Measurements from ENCODE around the gene DFFB. TPM values are rescaled to one million over a fixed set of nuclear protein-coding genes. Genes with fewer than 3 reads are reported as not detected.
A peak's percentile ranks its signal among the peaks of the same experiment; 100 is the strongest.
"Not testable (repeated sequence)": the region's sequence is repeated elsewhere in the genome, so short reads cannot be mapped to it uniquely, and the experiment has no call there.

DFFB gene
- 15.0 and 15.9 TPM in 2 replicates for total RNA-seq

- Mint-ChIP-seq H3K4me1 (peaks cover 17% of the 10 kb centered on the region), H3K4me3 (peak within 1 kb of the TSS; percentile 96), H3K27me3 (no peaks in the 10 kb centered on the region), H3K36me3 (ENCODE audit: low read depth) (no peaks in the 10 kb centered on the region), H3K27ac (peak within 1 kb of the TSS; percentile 86), H3K9me3 (no peaks in the 10 kb centered on the region)
- intact Hi-C loops (cut with micrococcal nuclease) = loop anchor here (1.0 to 2.0 kb wide), 4 partner anchors 34 to 85 kb away; partner anchors contain the start of genes C1orf174, LRRC47 and SMIM1
- peak; percentile 99 for DNase-seq
Measured at GRCh38 chr1:3856923-3857790, at the start of gene DFFB, which contains the start of gene CEP104. DFFB (plus strand) TSS chr1:3857476; CDS start chr1:3857604, 128 bp downstream. CEP104 (minus strand) TSS chr1:3857211; CDS start chr1:3852407, 4,804 bp downstream.

- H3K36me3 Mint-ChIP-seq (ENCODE audit: low read depth) = no peaks in the 10 kb centered on the region
- H3K27me3 Mint-ChIP-seq = peaks cover 2% of the 10 kb centered on the region
- DNase-seq = no peak
- intact Hi-C loops (cut with micrococcal nuclease) = no loop called here
- no peaks in the 10 kb centered on the region for H3K9me3 Mint-ChIP-seq
- no peak overlapping the region for H3K4me3 Mint-ChIP-seq
- no peaks in the 10 kb centered on the region for H3K4me1 Mint-ChIP-seq
- no peak overlapping the region for H3K27ac Mint-ChIP-seq
Measured at GRCh38 chr1:3807769-3808168, 49.5 kb upstream of the DFFB start.

GRCh38 chr1:3809680-3810079 is 47.6 kb upstream of the DFFB start:
- no peaks in the 10 kb centered on the region for H3K9me3 Mint-ChIP-seq
- H3K27ac Mint-ChIP-seq = no peak overlapping the region
- H3K4me1 Mint-ChIP-seq = no peaks in the 10 kb centered on the region
- H3K27me3 Mint-ChIP-seq = no peaks in the 10 kb centered on the region
- intact Hi-C loops (cut with micrococcal nuclease) = no loop called here
- no peak overlapping the region for H3K4me3 Mint-ChIP-seq
- H3K36me3 Mint-ChIP-seq (ENCODE audit: low read depth) = no peaks in the 10 kb centered on the region
- DNase-seq = no peak

GRCh38 chr1:3810149-3810761 is 47.0 kb upstream of the DFFB start:
- H3K36me3 Mint-ChIP-seq (ENCODE audit: low read depth); DNase-seq; H3K4me3 Mint-ChIP-seq; H3K9me3 Mint-ChIP-seq; H3K27ac Mint-ChIP-seq; intact Hi-C loops (cut with micrococcal nuclease); H3K4me1 Mint-ChIP-seq; H3K27me3 Mint-ChIP-seq: not testable (repeated sequence)

DNA sequence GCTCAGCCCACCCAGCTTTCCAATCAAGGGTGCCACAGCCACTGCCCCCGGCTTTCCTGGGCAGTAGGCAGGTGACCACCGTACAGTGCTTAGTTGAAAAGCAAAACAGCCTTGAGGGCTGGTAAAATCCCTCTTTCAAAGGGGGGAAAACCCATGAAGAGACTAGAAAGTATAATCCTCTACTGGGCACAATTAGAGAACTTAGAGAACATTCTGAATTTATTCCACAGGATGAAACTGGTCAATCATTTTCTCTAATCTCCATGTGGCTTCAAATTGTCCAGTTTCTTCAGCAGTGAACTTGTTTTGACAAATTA is 45.7 kb upstream of the DFFB start:
- no peaks in the 10 kb centered on the region for H3K4me1 Mint-ChIP-seq
- no peak overlapping the region for H3K4me3 Mint-ChIP-seq
- H3K27me3 Mint-ChIP-seq = no peaks in the 10 kb centered on the region
- no peak overlapping the region for H3K27ac Mint-ChIP-seq
- H3K36me3 Mint-ChIP-seq (ENCODE audit: low read depth) = no peaks in the 10 kb centered on the region
- H3K9me3 Mint-ChIP-seq = no peaks in the 10 kb centered on the region
- DNase-seq = no peak
- intact Hi-C loops (cut with micrococcal nuclease) = no loop called here

GRCh38 chr1:3814065-3814464 is 43.2 kb upstream of the DFFB start:
- no peak for DNase-seq
- Mint-ChIP-seq H3K4me1 (no peaks in the 10 kb centered on the region), H3K4me3 (no peak overlapping the region), H3K9me3 (no peaks in the 10 kb centered on the region), H3K27ac (no peak overlapping the region), H3K27me3 (no peaks in the 10 kb centered on the region), H3K36me3 (ENCODE audit: low read depth) (no peaks in the 10 kb centered on the region)
- intact Hi-C loops (cut with micrococcal nuclease) = no loop called here

- Mint-ChIP-seq H3K27ac (no peak overlapping the region), H3K4me3 (no peak overlapping the region), H3K9me3 (no peaks in the 10 kb centered on the region), H3K27me3 (no peaks in the 10 kb centered on the region), H3K4me1 (no peaks in the 10 kb centered on the region), H3K36me3 (ENCODE audit: low read depth) (peaks cover 4% of the 10 kb centered on the region)
- intact Hi-C loops (cut with micrococcal nuclease) = no loop called here
- no peak for DNase-seq
Measured at GRCh38 chr1:3814771-3815561, 42.3 kb upstream of the DFFB start.

DNA sequence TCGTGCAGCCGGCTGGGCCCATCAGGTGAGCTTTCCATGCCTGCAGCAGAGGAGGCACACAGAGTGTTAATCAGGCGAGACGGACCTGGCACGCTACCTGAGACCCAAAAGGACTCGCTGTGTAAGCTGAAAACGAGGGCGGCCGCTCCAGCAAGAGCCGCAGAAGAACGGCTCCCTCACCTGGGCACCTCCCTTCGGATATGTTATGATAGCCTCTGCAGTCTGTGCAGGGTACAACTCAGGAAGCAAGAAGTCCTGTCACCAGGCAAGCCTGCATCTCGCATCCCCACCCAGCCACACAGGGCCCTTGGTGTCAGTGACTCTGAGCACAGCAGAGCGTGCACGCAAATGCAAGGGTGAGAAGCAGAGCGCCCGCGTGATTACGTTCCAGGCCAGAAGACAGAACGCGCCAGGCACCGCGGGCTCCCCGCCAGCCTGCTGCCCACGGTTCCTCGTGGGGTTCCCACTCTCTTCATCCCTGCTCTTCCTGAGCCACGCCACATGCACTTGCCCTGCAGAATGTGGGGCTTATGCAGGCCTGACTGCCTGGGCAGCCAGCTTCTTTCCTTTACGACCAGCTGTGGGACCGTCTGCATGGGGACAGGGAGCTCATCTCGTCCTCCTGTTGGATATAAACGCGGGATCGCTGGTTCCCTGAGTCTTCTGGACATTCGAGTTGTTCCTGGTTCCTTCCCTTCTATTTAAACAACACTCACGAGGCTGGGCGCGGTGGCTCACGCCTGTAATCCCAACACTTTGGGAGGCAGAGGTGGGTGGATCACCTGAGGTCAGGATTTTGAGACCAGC is 40.7 kb upstream of the DFFB start:
- no peak for DNase-seq
- Mint-ChIP-seq H3K9me3 (no peaks in the 10 kb centered on the region), H3K4me3 (no peak overlapping the region), H3K36me3 (ENCODE audit: low read depth) (peaks cover 12% of the 10 kb centered on the region), H3K4me1 (no peaks in the 10 kb centered on the region), H3K27ac (no peak overlapping the region), H3K27me3 (no peaks in the 10 kb centered on the region)
- intact Hi-C loops (cut with micrococcal nuclease) = no loop called here

GRCh38 chr1:3817138-3817740 is 40.0 kb upstream of the DFFB start:
- Mint-ChIP-seq H3K9me3 (no peaks in the 10 kb centered on the region), H3K4me3 (no peak overlapping the region), H3K36me3 (ENCODE audit: low read depth) (peaks cover 15% of the 10 kb centered on the region), H3K4me1 (no peaks in the 10 kb centered on the region), H3K27me3 (no peaks in the 10 kb centered on the region), H3K27ac (no peak overlapping the region)
- no peak for DNase-seq
- intact Hi-C loops (cut with micrococcal nuclease) = no loop called here

- Mint-ChIP-seq H3K27ac (no peak overlapping the region), H3K9me3 (no peaks in the 10 kb centered on the region), H3K36me3 (ENCODE audit: low read depth) (peaks cover 15% of the 10 kb centered on the region), H3K4me3 (no peak overlapping the region), H3K4me1 (no peaks in the 10 kb centered on the region), H3K27me3 (no peaks in the 10 kb centered on the region)
- DNase-seq = no peak
- intact Hi-C loops (cut with micrococcal nuclease) = no loop called here
Measured at GRCh38 chr1:3817821-3818597, 39.3 kb upstream of the DFFB start.

- intact Hi-C loops (cut with micrococcal nuclease) = no loop called here
- H3K9me3 Mint-ChIP-seq = no peaks in the 10 kb centered on the region
Measured at GRCh38 chr1:3819771-3820200, 37.5 kb upstream of the DFFB start.

GRCh38 chr1:3820316-3820715 is 37.0 kb upstream of the DFFB start:
- Mint-ChIP-seq H3K4me3 (no peak overlapping the region), H3K27ac (no peak overlapping the region), H3K9me3 (no peaks in the 10 kb centered on the region), H3K27me3 (no peaks in the 10 kb centered on the region), H3K36me3 (ENCODE audit: low read depth) (peaks cover 19% of the 10 kb centered on the region), H3K4me1 (no peaks in the 10 kb centered on the region)
- no peak for DNase-seq
- intact Hi-C loops (cut with micrococcal nuclease) = no loop called here

More at GRCh38 chr1:3819771-3820200, 37.5 kb upstream of the DFFB start:
- Mint-ChIP-seq H3K4me3 (no peak overlapping the region), H3K4me1 (no peaks in the 10 kb centered on the region), H3K27me3 (no peaks in the 10 kb centered on the region), H3K27ac (no peak overlapping the region), H3K36me3 (ENCODE audit: low read depth) (peaks cover 19% of the 10 kb centered on the region)
- no peak for DNase-seq
